ENCODE results near the gene C1orf116.

C1orf116 gene

GRCh38 chr1:207032528-207033017 lies at the start of gene C1orf116:
Gene C1orf116 (minus strand): TSS chr1:207032756. CDS start chr1:207027598, 5,158 bp downstream.
- DNase-seq (ENCODE audit: low spot score) = no peak

- no peak for DNase-seq (ENCODE audit: low spot score)
Measured at GRCh38 chr1:207081806-207082205, 49.2 kb upstream of the C1orf116 start.

GRCh38 chr1:207081088-207081487 lies 48.5 kb upstream of the C1orf116 start:
- DNase-seq (ENCODE audit: low spot score) = no peak

- DNase-seq (ENCODE audit: low spot score) = no peak
Measured at GRCh38 chr1:207079706-207080241, 47.2 kb upstream of the C1orf116 start.

- no peak for DNase-seq (ENCODE audit: low spot score)
Measured at GRCh38 chr1:207078578-207079132, 46.1 kb upstream of the C1orf116 start.

GRCh38 chr1:207077470-207078377 lies 45.2 kb upstream of the C1orf116 start:
- DNase-seq (ENCODE audit: low spot score) = peak; percentile 84

GRCh38 chr1:207077012-207077411 lies 44.5 kb upstream of the C1orf116 start:
- no peak for DNase-seq (ENCODE audit: low spot score)

GRCh38 chr1:207076181-207076955 lies 43.8 kb upstream of the C1orf116 start:
- DNase-seq (ENCODE audit: low spot score) = no peak

- no peak for DNase-seq (ENCODE audit: low spot score)
Measured at GRCh38 chr1:207073906-207074820, 41.6 kb upstream of the C1orf116 start.

- DNase-seq (ENCODE audit: low spot score) = no peak
Measured at GRCh38 chr1:207072233-207072632, 39.7 kb upstream of the C1orf116 start.

GRCh38 chr1:207071426-207071825 lies 38.9 kb upstream of the C1orf116 start:
- no peak for DNase-seq (ENCODE audit: low spot score)

- DNase-seq (ENCODE audit: low spot score) = no peak
Measured at GRCh38 chr1:207070811-207071210, 38.3 kb upstream of the C1orf116 start.

GRCh38 chr1:207069858-207070506 lies 37.4 kb upstream of the C1orf116 start:
- DNase-seq (ENCODE audit: low spot score) = no peak

- no peak for DNase-seq (ENCODE audit: low spot score)
Measured at GRCh38 chr1:207069061-207069460, 36.5 kb upstream of the C1orf116 start.

GRCh38 chr1:207067665-207068064 lies 35.1 kb upstream of the C1orf116 start:
- no peak for DNase-seq (ENCODE audit: low spot score)

- DNase-seq (ENCODE audit: low spot score) = no peak
Measured at GRCh38 chr1:207067185-207067584, 34.6 kb upstream of the C1orf116 start.

- no peak for DNase-seq (ENCODE audit: low spot score)
Measured at GRCh38 chr1:207064561-207064960, 32.0 kb upstream of the C1orf116 start.

- no peak for DNase-seq (ENCODE audit: low spot score)
Measured at GRCh38 chr1:207063014-207063413, 30.5 kb upstream of the C1orf116 start.

- DNase-seq (ENCODE audit: low spot score) = no peak
Measured at GRCh38 chr1:207062058-207062457, 29.5 kb upstream of the C1orf116 start.

GRCh38 chr1:207060596-207060995 lies 28.0 kb upstream of the C1orf116 start:
- no peak for DNase-seq (ENCODE audit: low spot score)

- no peak for DNase-seq (ENCODE audit: low spot score)
Measured at GRCh38 chr1:207059881-207060280, 27.3 kb upstream of the C1orf116 start.

Measured in CD4-positive, alpha-beta T cell treated with Interleukin-2 at 100 ng/mL for 4 hours (primary cell).